ENCODE results near the gene GNPDA1.

GNPDA1 gene

GRCh38 chr5:142006363-142007236 is 6.2 kb downstream of the GNPDA1 start:
- H3K4me1 ChIP-seq (ENCODE audit: control insufficient read depth in 1 of 2, insufficient read depth in 2 of 2, low read length in 2 of 2): no peaks in the 10 kb centered on the region
- no peak overlapping the region for H3K27ac ChIP-seq (ENCODE audit: low read length)
- H3K4me3 ChIP-seq (ENCODE audit: low read depth in 1 of 2, low read length in 2 of 2): no peak overlapping the region
- H3K36me3 ChIP-seq (ENCODE audit: control insufficient read depth in 1 of 2, insufficient read depth in 2 of 2, low read length in 2 of 2): peaks cover 39 to 45% of the 10 kb centered on the region in 2 donors
- no peaks in the 10 kb centered on the region for H3K9me3 ChIP-seq (ENCODE audit: control insufficient read depth in 1 of 2, low read length in 2 of 2)
- no peaks in the 10 kb centered on the region for H3K27me3 ChIP-seq (ENCODE audit: low read depth, low read length)

- no peak overlapping the region for H3K4me3 ChIP-seq (ENCODE audit: low read depth in 1 of 2, low read length in 2 of 2)
- no peaks in the 10 kb centered on the region for H3K4me1 ChIP-seq (ENCODE audit: control insufficient read depth in 1 of 2, insufficient read depth in 2 of 2, low read length in 2 of 2)
- no peaks in the 10 kb centered on the region for H3K9me3 ChIP-seq (ENCODE audit: control insufficient read depth in 1 of 2, low read length in 2 of 2)
- no peak overlapping the region for H3K27ac ChIP-seq (ENCODE audit: low read length)
- H3K27me3 ChIP-seq (ENCODE audit: low read depth, low read length): no peaks in the 10 kb centered on the region
- peaks cover 47 to 57% of the 10 kb centered on the region in 2 donors for H3K36me3 ChIP-seq (ENCODE audit: control insufficient read depth in 1 of 2, insufficient read depth in 2 of 2, low read length in 2 of 2)
Observed at GRCh38 chr5:142003266-142003800, 9.5 kb downstream of the GNPDA1 start.

- H3K9me3 ChIP-seq (ENCODE audit: control insufficient read depth in 1 of 2, low read length in 2 of 2): no peaks in the 10 kb centered on the region
- no peak overlapping the region for H3K27ac ChIP-seq (ENCODE audit: low read length)
- H3K4me1 ChIP-seq (ENCODE audit: control insufficient read depth in 1 of 2, insufficient read depth in 2 of 2, low read length in 2 of 2): no peaks in the 10 kb centered on the region
- peaks cover 43 to 47% of the 10 kb centered on the region in 2 donors for H3K36me3 ChIP-seq (ENCODE audit: control insufficient read depth in 1 of 2, insufficient read depth in 2 of 2, low read length in 2 of 2)
- no peak overlapping the region for H3K4me3 ChIP-seq (ENCODE audit: low read depth in 1 of 2, low read length in 2 of 2)
- no peaks in the 10 kb centered on the region for H3K27me3 ChIP-seq (ENCODE audit: low read depth, low read length)
Observed at GRCh38 chr5:142000704-142001484, 11.9 kb downstream of the GNPDA1 start.

- H3K27ac ChIP-seq (ENCODE audit: low read length): no peak overlapping the region
- peaks cover 0 to 4% of the 10 kb centered on the region in 2 donors for H3K4me1 ChIP-seq (ENCODE audit: control insufficient read depth in 1 of 2, insufficient read depth in 2 of 2, low read length in 2 of 2)
- H3K36me3 ChIP-seq (ENCODE audit: control insufficient read depth in 1 of 2, insufficient read depth in 2 of 2, low read length in 2 of 2): peaks cover 41 to 42% of the 10 kb centered on the region in 2 donors
- H3K4me3 ChIP-seq (ENCODE audit: low read depth in 1 of 2, low read length in 2 of 2): no peak overlapping the region
- H3K9me3 ChIP-seq (ENCODE audit: control insufficient read depth in 1 of 2, low read length in 2 of 2): no peaks in the 10 kb centered on the region
- H3K27me3 ChIP-seq (ENCODE audit: low read depth, low read length): no peaks in the 10 kb centered on the region
Observed at GRCh38 chr5:142000173-142000572, 12.7 kb downstream of the GNPDA1 start.

- H3K27me3 ChIP-seq (ENCODE audit: low read depth, low read length): no peaks in the 10 kb centered on the region
- H3K4me3 ChIP-seq (ENCODE audit: low read depth in 1 of 2, low read length in 2 of 2): no peak overlapping the region
- H3K36me3 ChIP-seq (ENCODE audit: control insufficient read depth in 1 of 2, insufficient read depth in 2 of 2, low read length in 2 of 2): peaks cover 28 to 30% of the 10 kb centered on the region in 2 donors
- no peaks in the 10 kb centered on the region for H3K9me3 ChIP-seq (ENCODE audit: control insufficient read depth in 1 of 2, low read length in 2 of 2)
- no peak overlapping the region for H3K27ac ChIP-seq (ENCODE audit: low read length)
- peaks cover 0 to 8% of the 10 kb centered on the region in 2 donors for H3K4me1 ChIP-seq (ENCODE audit: control insufficient read depth in 1 of 2, insufficient read depth in 2 of 2, low read length in 2 of 2)
Observed at GRCh38 chr5:141997358-141997960, 15.4 kb downstream of the GNPDA1 start.

GRCh38 chr5:141995656-141996055 is 17.2 kb downstream of the GNPDA1 start:
- Histone ChIP-seq H3K27ac (ENCODE audit: low read length) (no peak overlapping the region), H3K4me3 (ENCODE audit: low read depth in 1 of 2, low read length in 2 of 2) (no peak overlapping the region), H3K9me3 (ENCODE audit: control insufficient read depth in 1 of 2, low read length in 2 of 2) (no peaks in the 10 kb centered on the region), H3K4me1 (ENCODE audit: control insufficient read depth in 1 of 2, insufficient read depth in 2 of 2, low read length in 2 of 2) (peaks cover 0 to 9% of the 10 kb centered on the region in 2 donors), H3K27me3 (ENCODE audit: low read depth, low read length) (no peaks in the 10 kb centered on the region), H3K36me3 (ENCODE audit: control insufficient read depth in 1 of 2, insufficient read depth in 2 of 2, low read length in 2 of 2) (peaks cover 13 to 18% of the 10 kb centered on the region in 2 donors)

- peaks cover 0 to 9% of the 10 kb centered on the region in 2 donors for H3K4me1 ChIP-seq (ENCODE audit: control insufficient read depth in 1 of 2, insufficient read depth in 2 of 2, low read length in 2 of 2)
- peaks cover 9 to 14% of the 10 kb centered on the region in 2 donors for H3K36me3 ChIP-seq (ENCODE audit: control insufficient read depth in 1 of 2, insufficient read depth in 2 of 2, low read length in 2 of 2)
- no peaks in the 10 kb centered on the region for H3K27me3 ChIP-seq (ENCODE audit: low read depth, low read length)
- no peak overlapping the region for H3K4me3 ChIP-seq (ENCODE audit: low read depth in 1 of 2, low read length in 2 of 2)
- H3K9me3 ChIP-seq (ENCODE audit: control insufficient read depth in 1 of 2, low read length in 2 of 2): no peaks in the 10 kb centered on the region
- no peak overlapping the region for H3K27ac ChIP-seq (ENCODE audit: low read length)
Observed at GRCh38 chr5:141994511-141995136, 18.2 kb downstream of the GNPDA1 start.

GRCh38 chr5:141992349-141992963 is 20.4 kb downstream of the GNPDA1 start:
- H3K27ac ChIP-seq (ENCODE audit: low read length): no peak overlapping the region
- peaks cover 0 to 9% of the 10 kb centered on the region in 2 donors for H3K4me1 ChIP-seq (ENCODE audit: control insufficient read depth in 1 of 2, insufficient read depth in 2 of 2, low read length in 2 of 2)
- no peaks in the 10 kb centered on the region for H3K9me3 ChIP-seq (ENCODE audit: control insufficient read depth in 1 of 2, low read length in 2 of 2)
- peaks cover 9 to 26% of the 10 kb centered on the region in 2 donors for H3K36me3 ChIP-seq (ENCODE audit: control insufficient read depth in 1 of 2, insufficient read depth in 2 of 2, low read length in 2 of 2)
- H3K27me3 ChIP-seq (ENCODE audit: low read depth, low read length): no peaks in the 10 kb centered on the region
- no peak overlapping the region for H3K4me3 ChIP-seq (ENCODE audit: low read depth in 1 of 2, low read length in 2 of 2)

GRCh38 chr5:141989720-141990119 is 23.1 kb downstream of the GNPDA1 start:
- H3K27ac ChIP-seq (ENCODE audit: low read length): no peak overlapping the region
- H3K36me3 ChIP-seq (ENCODE audit: control insufficient read depth in 1 of 2, insufficient read depth in 2 of 2, low read length in 2 of 2): peaks cover 24 to 50% of the 10 kb centered on the region in 2 donors
- H3K27me3 ChIP-seq (ENCODE audit: low read depth, low read length): no peaks in the 10 kb centered on the region

GRCh38 chr5:141986072-141986471 is 26.8 kb downstream of the GNPDA1 start:
- Histone ChIP-seq H3K9me3 (ENCODE audit: control insufficient read depth in 1 of 2, low read length in 2 of 2) (no peaks in the 10 kb centered on the region), H3K36me3 (ENCODE audit: control insufficient read depth in 1 of 2, insufficient read depth in 2 of 2, low read length in 2 of 2) (peaks cover 36 to 59% of the 10 kb centered on the region in 2 donors)

More at GRCh38 chr5:141989720-141990119, 23.1 kb downstream of the GNPDA1 start:
- Histone ChIP-seq H3K4me3 (ENCODE audit: low read depth in 1 of 2, low read length in 2 of 2) (no peak overlapping the region), H3K4me1 (ENCODE audit: control insufficient read depth in 1 of 2, insufficient read depth in 2 of 2, low read length in 2 of 2) (peaks cover 0 to 6% of the 10 kb centered on the region in 2 donors), H3K9me3 (ENCODE audit: control insufficient read depth in 1 of 2, low read length in 2 of 2) (no peaks in the 10 kb centered on the region)

More at GRCh38 chr5:141986072-141986471, 26.8 kb downstream of the GNPDA1 start:
- no peaks in the 10 kb centered on the region for H3K27me3 ChIP-seq (ENCODE audit: low read depth, low read length)
- no peak overlapping the region for H3K4me3 ChIP-seq (ENCODE audit: low read depth in 1 of 2, low read length in 2 of 2)
- H3K27ac ChIP-seq (ENCODE audit: low read length): no peak overlapping the region
- no peaks in the 10 kb centered on the region for H3K4me1 ChIP-seq (ENCODE audit: control insufficient read depth in 1 of 2, insufficient read depth in 2 of 2, low read length in 2 of 2)

Data from muscle layer of duodenum (tissue), 2 donors.